Occipital lobe (tissue), 2 donors: Measurements from ENCODE around the gene HAPLN3. TPM values are rescaled to one million over a fixed set of nuclear protein-coding genes. Genes with fewer than 3 reads are reported as not detected.
A peak's percentile ranks its signal among the peaks of the same experiment; 100 is the strongest.

ENCODE experiments used
- DNase-seq: peaks from one replicate; lab custom pipeline; 2025; lab: John Stamatoyannopoulos, UW
- total RNA-seq: library from RNA; depleted of rRNA; stranded (reverse); fragments of >200 nt; gene quantifications from one replicate; pipeline ENCODE4 v1.2.3, GENCODE V29; 2014

The HAPLN3 gene
- total RNA-seq, 1 donor from 2014 or later, result 8.7 TPM

- DNase-seq, result no peak
Observed at GRCh38 chr15:88911766-88912118, 16.4 kb upstream of the HAPLN3 start.

- no peak for DNase-seq
Observed at GRCh38 chr15:88909956-88910831, 14.8 kb upstream of the HAPLN3 start.

- no peak for DNase-seq
Observed at GRCh38 chr15:88908697-88909621, 13.6 kb upstream of the HAPLN3 start.

- no peak for DNase-seq
Observed at GRCh38 chr15:88908123-88908522, 12.8 kb upstream of the HAPLN3 start.

GRCh38 chr15:88907111-88907510 is 11.8 kb upstream of the HAPLN3 start:
- no peak for DNase-seq

GRCh38 chr15:88906551-88906950 is 11.2 kb upstream of the HAPLN3 start:
- DNase-seq, result no peak

- no peak for DNase-seq
Observed at GRCh38 chr15:88906130-88906529, 10.8 kb upstream of the HAPLN3 start.

GRCh38 chr15:88905576-88905975 is 10.2 kb upstream of the HAPLN3 start:
- no peak for DNase-seq

GRCh38 chr15:88904624-88905327 is 9.4 kb upstream of the HAPLN3 start:
- DNase-seq, result peak; percentile 71

- DNase-seq, result no peak
Observed at GRCh38 chr15:88904257-88904623, 8.9 kb upstream of the HAPLN3 start.

- no peak for DNase-seq
Observed at GRCh38 chr15:88902846-88903245, 7.5 kb upstream of the HAPLN3 start.

- no peak for DNase-seq
Observed at GRCh38 chr15:88902221-88902835, 7.0 kb upstream of the HAPLN3 start.

- DNase-seq, result no peak
Observed at GRCh38 chr15:88901508-88902220, 6.3 kb upstream of the HAPLN3 start.

- no peak for DNase-seq
Observed at GRCh38 chr15:88900982-88901418, 5.7 kb upstream of the HAPLN3 start.

GRCh38 chr15:88900309-88900981 is 5.1 kb upstream of the HAPLN3 start:
- no peak for DNase-seq

GRCh38 chr15:88899251-88899650 is 3.9 kb upstream of the HAPLN3 start:
- DNase-seq, result no peak

- no peak for DNase-seq
Observed at GRCh38 chr15:88898736-88899135, 3.4 kb upstream of the HAPLN3 start.

- peak; percentile 34 for DNase-seq
Observed at GRCh38 chr15:88897456-88898194, 2.3 kb upstream of the HAPLN3 start.

GRCh38 chr15:88897142-88897455 is 1.8 kb upstream of the HAPLN3 start:
- no peak for DNase-seq
